LNCaP clone FGC (cell line): Measurements from ENCODE around the gene POMP.
A peak's percentile ranks its signal among the peaks of the same experiment; 100 is the strongest.

ENCODE experiments used
- DNase-seq: peaks from one replicate; pipeline ENCODE4 v3.0.0-alpha.2; 2011; ENCODE audit warnings: low read depth
- H3K4me3 ChIP-seq: 2 replicates; pipeline ENCODE4 v1.5.1; 2011; ENCODE audit warnings: mild to moderate bottlenecking, low read depth, low read length, control low read depth
- TF ChIP-seq, protein P1 (sequence below): IDR thresholded peaks from 2 replicates; pipeline ENCODE4 v1.5.1; 2012; ENCODE audit warnings: mild to moderate bottlenecking; ENCODE audit not compliant: control insufficient read depth, insufficient read depth; ENCODE audit errors: extremely low read depth

Gene POMP

DNA sequence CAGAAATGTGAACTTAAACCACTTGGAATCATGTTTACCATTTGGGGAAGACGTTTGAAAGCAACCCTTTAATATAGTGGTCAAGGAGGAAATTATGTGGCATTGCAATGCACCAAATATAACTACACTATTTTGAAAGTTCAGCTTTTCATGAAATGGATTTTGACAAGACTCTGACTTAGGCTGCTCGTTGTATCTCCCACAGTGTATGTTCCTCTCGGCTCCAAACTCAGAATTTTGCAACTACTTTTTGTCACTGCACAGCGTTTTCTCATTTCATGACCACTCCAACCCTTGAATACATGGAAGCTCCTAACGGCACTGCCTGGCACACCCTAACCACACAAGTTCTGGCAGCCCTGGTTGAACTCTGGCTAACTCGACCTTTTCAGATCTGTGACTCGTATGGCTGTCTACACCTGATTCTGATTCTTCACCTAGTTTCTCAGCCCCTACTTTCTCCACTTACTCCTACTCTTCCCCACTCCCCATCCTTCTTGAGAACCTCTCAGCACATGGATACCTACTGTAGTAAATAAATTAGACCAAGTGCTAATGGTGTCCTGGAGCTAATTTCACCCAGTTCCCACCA lies 7.0 kb upstream of the POMP start:
- H3K4me3 ChIP-seq, result no peak overlapping the region
- TF ChIP-seq, protein P1, sequence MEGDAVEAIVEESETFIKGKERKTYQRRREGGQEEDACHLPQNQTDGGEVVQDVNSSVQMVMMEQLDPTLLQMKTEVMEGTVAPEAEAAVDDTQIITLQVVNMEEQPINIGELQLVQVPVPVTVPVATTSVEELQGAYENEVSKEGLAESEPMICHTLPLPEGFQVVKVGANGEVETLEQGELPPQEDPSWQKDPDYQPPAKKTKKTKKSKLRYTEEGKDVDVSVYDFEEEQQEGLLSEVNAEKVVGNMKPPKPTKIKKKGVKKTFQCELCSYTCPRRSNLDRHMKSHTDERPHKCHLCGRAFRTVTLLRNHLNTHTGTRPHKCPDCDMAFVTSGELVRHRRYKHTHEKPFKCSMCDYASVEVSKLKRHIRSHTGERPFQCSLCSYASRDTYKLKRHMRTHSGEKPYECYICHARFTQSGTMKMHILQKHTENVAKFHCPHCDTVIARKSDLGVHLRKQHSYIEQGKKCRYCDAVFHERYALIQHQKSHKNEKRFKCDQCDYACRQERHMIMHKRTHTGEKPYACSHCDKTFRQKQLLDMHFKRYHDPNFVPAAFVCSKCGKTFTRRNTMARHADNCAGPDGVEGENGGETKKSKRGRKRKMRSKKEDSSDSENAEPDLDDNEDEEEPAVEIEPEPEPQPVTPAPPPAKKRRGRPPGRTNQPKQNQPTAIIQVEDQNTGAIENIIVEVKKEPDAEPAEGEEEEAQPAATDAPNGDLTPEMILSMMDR, result no peak
- DNase-seq, result no peak

DNA sequence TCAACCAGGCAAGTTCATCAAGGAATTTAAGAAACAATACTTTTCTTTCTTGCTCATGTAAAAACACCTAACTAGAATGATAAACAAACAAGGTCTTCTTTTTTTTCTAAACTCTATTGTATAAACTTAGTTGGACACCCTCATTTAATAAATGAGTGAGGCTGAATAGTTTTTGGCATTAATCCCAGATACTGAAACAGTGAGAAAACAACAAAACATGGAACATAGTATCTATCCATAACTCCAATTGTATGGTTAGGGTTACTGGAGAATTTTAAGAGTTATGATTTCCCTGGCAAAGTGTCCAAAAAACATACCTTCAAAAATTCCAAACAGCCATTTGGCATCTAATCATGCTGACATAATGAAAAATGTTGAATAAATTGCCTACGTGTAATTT lies 5.8 kb upstream of the POMP start:
- no peak overlapping the region for H3K4me3 ChIP-seq
- TF ChIP-seq, protein P1, result no peak
- no peak for DNase-seq

DNA sequence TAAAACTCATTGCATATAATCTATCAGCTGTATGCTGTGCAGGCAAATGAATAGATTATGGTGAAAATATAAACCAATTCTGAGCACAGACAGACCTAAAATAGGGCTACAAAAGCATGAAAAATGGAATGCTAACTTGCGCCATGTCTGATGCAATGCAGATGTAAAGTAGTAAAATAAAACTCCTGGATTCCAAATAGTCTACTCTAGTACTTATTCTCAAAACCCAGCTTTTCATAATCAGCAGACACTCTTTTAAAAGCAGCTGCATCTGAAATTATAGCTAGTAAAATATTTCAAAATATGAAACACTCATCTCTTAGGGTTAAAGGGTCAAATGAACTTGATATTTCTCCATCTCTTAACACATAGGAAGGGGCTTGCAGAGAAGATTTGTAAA lies 4.7 kb upstream of the POMP start:
- TF ChIP-seq, protein P1, result no peak
- no peak overlapping the region for H3K4me3 ChIP-seq
- DNase-seq, result no peak

DNA sequence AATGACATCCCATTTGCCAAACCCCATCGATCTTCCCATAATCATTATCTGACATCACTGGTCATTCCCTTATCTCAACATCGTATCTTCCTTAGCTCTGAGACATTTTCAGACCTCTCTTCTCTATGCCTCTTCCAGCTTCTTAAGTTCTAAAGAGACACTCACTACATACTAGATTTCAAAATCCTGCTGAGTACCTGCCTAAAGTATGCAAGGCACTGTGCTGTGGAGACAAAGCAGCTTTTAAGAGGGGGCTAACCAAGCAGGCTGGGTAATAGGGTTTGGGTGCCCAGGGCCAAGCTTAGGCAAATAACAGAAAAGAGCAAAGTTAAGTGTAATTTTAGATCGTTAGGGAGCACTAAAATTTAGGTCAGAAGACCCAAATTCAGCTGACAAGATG lies 3.4 kb upstream of the POMP start:
- TF ChIP-seq, protein P1, result no peak
- DNase-seq, result no peak
- no peak overlapping the region for H3K4me3 ChIP-seq

DNA sequence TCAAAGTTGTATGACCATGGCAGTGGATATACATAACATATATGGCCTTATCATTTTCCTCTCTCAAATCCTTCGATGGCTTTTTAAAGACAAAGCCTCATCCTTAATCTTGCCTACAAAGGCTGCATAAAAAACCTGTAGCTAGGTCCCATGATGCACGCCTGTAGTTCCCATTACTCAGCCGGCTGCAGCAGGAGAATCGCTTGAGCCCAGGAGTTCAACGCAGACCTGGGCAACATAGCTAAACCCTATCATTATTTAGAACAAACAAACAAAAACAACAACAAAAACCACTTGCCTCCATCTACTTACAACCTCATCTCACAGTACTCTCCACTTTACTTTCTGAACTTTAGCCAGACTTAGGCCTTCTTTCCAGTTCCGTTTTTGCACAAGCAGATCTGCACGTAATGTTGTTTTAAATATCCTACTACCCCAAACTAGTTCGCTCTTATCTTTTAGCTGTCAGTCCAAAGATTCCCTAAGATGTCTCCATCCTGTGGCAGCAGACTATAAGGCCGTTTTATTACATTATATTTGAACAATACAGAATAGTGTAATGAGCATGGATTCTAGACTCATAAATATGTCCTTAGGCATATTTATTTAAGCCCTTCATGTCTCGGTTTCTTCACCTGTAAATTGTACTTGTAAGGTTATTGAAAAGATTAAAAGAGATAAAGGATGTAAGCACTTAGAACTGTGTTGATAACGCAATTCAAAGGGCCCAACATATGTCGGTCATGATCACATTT lies 969 bp upstream of the POMP start:
- DNase-seq, result no peak
- TF ChIP-seq, protein P1, result peak; percentile 23; the same call in 1 of the 2 replicates
- H3K4me3 ChIP-seq, result peak overlapping the region; percentile 91

DNA sequence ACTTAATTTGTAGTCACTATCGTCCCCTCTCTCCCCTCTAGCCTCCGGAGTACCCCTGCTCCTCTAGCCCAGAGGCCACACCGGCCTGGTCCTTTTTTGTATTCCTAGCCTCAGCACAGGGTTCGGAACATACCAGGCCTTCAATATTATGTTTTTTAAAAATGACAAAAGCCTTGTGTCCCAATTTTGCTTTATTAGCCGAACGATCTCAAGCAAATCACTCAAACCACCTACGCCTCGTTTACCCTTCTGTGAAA lies 463 bp upstream of the POMP start:
- TF ChIP-seq, protein P1, result no peak
- peak overlapping the region; percentile 91 for H3K4me3 ChIP-seq
- DNase-seq, result no peak

DNA sequence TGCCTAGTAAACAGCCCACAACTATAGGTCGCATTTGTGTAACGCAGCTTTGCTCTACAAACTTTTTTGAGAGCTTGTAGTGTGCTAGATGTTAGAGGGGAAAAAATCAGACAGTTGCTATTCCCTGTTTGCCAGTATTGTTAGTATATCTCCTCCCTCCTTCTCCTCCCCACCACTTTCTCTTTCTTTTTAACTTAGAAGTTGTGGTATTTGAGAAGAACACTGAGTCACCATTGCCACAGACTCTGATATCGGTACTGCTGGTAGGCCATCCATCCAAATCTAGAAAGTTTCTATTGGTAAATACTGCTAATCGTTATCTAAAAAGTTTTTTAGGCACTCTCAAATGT lies 666 bp downstream of the POMP start:
- peak overlapping the region; percentile 91 for H3K4me3 ChIP-seq
- TF ChIP-seq, protein P1, result no peak
- DNase-seq, result no peak
